Stimulated activated naive CD8-positive, alpha-beta T cell treated with anti-CD3 and anti-CD28 coated beads, Interleukin-15, Interleukin-2, amounts not matched to agents 100 U/mL and 50 U/mL, for 24 hours (primary cell): ENCODE results near the gene MUS81.

Experiments
- ATAC-seq: fragments of 150-1000 bp; cut with Tn5 transposase; one replicate; pipeline ENCODE4 v1.10.0; 2021
- DNase-seq: peaks from one replicate; pipeline ENCODE4 v3.0.0; 2021

MUS81 gene

GRCh38 chr11:65861165-65861505 is 902 bp downstream of the MUS81 start:
- ATAC-seq, result no peak
- no peak for DNase-seq

- ATAC-seq (no peak), DNase-seq (no peak)
These were observed 1.4 kb downstream of the MUS81 start for GRCh38 chr11:65861533-65862183.

GRCh38 chr11:65862191-65862735 is 2.0 kb downstream of the MUS81 start:
- ATAC-seq (no peak), DNase-seq (no peak)

GRCh38 chr11:65862941-65863888 is 3.0 kb downstream of the MUS81 start:
- DNase-seq (no peak), ATAC-seq (no peak)

- DNase-seq (no peak), ATAC-seq (no peak)
These were observed 3.9 kb downstream of the MUS81 start for GRCh38 chr11:65863889-65864705.

DNA sequence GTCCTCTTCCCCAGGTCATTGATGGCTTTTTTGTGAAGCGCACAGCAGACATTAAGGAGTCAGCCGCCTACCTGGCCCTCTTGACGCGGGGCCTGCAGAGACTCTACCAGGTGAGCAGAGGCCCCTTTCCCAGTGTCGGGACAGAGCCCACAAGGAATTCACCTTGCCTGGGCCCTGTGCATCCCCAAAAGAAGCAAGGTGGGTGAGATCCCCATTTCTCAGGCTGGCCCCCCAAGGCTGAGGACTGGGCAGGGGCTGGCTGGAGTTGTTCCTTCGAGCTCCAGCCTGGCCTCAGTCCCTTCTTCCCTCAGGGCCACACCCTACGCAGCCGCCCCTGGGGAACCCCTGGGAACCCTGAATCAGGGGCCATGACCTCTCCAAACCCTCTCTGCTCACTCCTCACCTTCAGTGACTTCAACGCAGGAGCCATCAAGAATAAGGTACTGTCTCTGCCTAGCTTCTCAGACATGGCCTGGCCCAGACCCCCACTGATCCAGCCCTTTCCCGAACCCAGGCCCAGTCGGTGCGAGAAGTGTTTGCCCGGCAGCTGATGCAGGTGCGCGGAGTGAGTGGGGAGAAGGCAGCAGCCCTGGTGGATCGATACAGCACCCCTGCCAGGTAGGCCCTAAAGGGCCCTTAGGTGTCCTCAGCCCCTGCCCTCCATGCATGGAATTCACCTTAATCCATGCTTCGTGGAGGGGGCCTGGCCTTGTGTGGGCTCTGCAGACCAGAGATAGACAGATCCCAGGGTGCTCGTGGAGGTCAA is 4.7 kb downstream of the MUS81 start:
- no peak for DNase-seq
- no peak for ATAC-seq

- ATAC-seq, result no peak
- no peak for DNase-seq
These were observed 5.4 kb downstream of the MUS81 start for GRCh38 chr11:65865550-65866172.

GRCh38 chr11:65866509-65867283 is 6.5 kb downstream of the MUS81 start:
- no peak for ATAC-seq
- DNase-seq, result no peak

GRCh38 chr11:65867284-65868071 is 7.2 kb downstream of the MUS81 start:
- ATAC-seq (no peak), DNase-seq (peak; percentile 63)

GRCh38 chr11:65868076-65868667 is 7.9 kb downstream of the MUS81 start:
- no peak for ATAC-seq

DNA sequence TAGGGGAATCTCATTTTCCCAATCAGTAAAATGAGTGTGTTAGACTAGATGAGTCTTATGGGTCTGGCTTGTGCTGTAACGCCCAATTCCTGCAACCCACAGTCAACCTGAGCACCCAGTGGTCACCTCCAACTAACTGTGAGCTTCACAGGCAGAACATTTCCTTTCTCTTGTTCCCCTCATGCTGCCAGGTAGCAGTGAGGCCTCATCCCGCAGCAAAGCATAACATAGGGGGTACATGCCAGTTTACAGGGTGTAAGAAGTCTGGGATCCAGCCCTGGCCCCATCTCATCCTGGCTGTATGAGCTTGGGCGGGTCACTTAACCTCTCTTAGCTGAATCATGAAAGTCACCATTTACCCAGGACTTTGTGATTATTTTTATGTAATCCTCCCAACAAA is 8.7 kb downstream of the MUS81 start:
- DNase-seq, result no peak
- ATAC-seq, result no peak

More at GRCh38 chr11:65868076-65868667, 7.9 kb downstream of the MUS81 start:
- DNase-seq, result no peak

- ATAC-seq, result no peak
These were observed 9.5 kb downstream of the MUS81 start for GRCh38 chr11:65869643-65870306.

GRCh38 chr11:65870307-65870658 is 10.1 kb downstream of the MUS81 start:
- ATAC-seq, result no peak
- DNase-seq, result no peak

More at GRCh38 chr11:65869643-65870306, 9.5 kb downstream of the MUS81 start:
- no peak for DNase-seq

DNA sequence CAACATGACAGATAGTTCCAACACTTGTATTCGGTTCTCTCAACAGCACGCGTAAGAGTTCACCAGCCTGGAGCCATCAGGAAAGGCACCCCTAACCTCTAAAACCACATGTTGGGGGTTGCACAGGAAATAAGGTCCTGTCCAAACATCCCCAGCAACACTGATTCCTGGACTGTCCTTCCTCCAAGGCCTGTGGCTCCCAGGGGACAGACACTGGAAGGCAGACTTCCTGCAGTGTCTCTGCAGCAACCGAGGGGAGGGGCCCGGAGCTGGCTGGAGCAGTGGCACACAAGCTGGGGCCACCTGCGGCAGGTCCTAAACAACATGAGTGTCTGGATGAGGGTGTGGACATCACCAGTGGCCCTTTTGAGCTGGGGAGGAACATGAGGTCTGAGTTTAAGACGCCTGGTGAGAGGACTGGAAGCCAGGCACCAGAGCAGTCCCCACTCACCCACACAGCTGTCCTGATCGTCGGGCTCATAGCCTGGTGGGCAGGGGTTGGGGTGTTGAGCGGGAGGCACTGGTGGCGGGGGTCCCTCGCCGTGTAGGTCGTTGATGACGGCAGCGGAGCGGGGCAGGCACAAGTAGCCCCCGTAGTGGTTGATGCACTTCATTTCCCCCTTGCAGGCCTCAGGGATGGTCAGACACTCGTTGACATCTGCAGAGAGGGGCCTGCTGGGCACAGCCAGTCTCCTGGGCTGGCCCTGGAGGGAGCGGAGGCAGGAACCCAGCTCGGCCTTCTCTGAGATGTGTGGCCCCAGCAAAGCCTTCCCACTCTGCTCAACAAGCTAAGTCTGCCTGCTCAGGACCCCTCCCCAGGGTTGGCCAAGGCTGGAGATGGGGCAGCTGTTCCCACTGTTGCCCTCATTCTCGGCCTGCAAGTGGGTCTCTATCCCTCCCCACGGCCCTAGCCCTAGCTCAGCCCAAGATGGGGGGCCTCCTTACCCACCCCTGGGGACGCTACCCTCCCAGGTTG is 10.8 kb downstream of the MUS81 start:
- DNase-seq (no peak), ATAC-seq (no peak)

- ATAC-seq (no peak), DNase-seq (no peak)
These were observed 11.7 kb downstream of the MUS81 start for GRCh38 chr11:65871811-65872548.

DNA sequence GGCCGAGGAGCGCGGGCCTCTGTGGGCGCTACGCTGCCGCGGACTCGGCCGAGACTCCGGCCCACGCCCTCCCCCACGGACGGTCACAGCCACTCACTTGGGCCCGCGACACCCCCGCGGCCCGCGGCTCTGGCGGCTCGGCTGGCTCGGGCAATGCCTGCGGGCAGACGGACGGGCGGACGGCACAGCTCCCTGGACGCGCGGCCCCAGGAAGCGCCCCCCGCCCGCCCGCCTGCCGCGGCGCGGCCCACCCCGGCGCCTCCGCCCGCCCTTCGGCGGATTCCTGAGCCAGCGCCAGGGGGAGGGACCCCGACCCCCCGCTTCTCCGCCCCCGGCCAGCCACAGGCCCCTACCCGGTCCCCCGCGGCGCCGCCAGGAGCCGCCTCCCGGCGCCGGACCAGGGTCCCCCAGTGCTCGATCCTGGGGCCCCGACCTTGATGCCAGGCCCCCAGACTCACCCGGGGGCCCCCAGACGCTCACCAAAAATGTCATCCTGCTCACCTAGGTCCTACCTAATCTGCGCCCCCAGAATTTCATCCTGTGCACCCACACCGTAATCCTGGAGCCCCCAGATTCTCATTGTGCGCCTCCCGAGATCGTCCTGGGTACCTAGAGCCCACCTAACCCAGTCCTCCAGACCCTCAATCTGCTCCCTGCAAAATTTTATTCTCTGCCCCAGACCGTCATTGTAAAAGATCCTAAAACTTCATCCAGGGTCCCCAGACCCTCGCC is 12.5 kb downstream of the MUS81 start, which contains the start of gene EFEMP2:
Gene EFEMP2 (minus strand): TSS at position 215 of the 732 bp plus-strand sequence. CDS start 446 bp downstream, outside the sequence.
- no peak for DNase-seq
- ATAC-seq, result no peak
